H9 (cell line): ENCODE data around the gene TMEM163. TPM values are rescaled to one million over a fixed set of nuclear protein-coding genes. Genes with fewer than 3 reads are reported as not detected.
"Not testable (repeated sequence)": the region's sequence is repeated elsewhere in the genome, so short reads cannot be mapped to it uniquely, and the experiment has no call there.

ENCODE experiments used
- DNase-seq: peaks from one replicate; pipeline ENCODE4 v3.0.0-alpha.2; 2017
- H2AFZ ChIP-seq: one replicate; pipeline ENCODE4 v1.6.1; 2013; ENCODE audit warnings: mild to moderate bottlenecking, low read length, control low read depth, moderate library complexity
- H2AK5ac ChIP-seq: 2 replicates; pipeline ENCODE4 v1.6.1; 2013; ENCODE audit warnings: low read length, control low read depth, mixed read lengths; ENCODE audit not compliant: insufficient read length
- H2BK120ac ChIP-seq: one replicate; pipeline ENCODE4 v1.6.1; 2013; ENCODE audit warnings: low read depth, mild to moderate bottlenecking, low read length, control low read depth, inconsistent platforms; ENCODE audit not compliant: poor library complexity, severe bottlenecking
- H2BK12ac ChIP-seq: 2 replicates; pipeline ENCODE4 v1.6.1; 2013; ENCODE audit warnings: low read length, control low read depth, mixed read lengths, low read depth; ENCODE audit not compliant: insufficient read length
- H2BK15ac ChIP-seq: 2 replicates; pipeline ENCODE4 v1.6.1; 2013; ENCODE audit warnings: low read depth, low read length, control low read depth
- H2BK20ac ChIP-seq: one replicate; pipeline ENCODE4 v1.6.1; 2013; ENCODE audit warnings: low read depth, mild to moderate bottlenecking, low read length, control low read depth, inconsistent platforms; ENCODE audit not compliant: poor library complexity, severe bottlenecking
- H2BK5ac ChIP-seq: 2 replicates; pipeline ENCODE4 v1.6.1; 2013; ENCODE audit warnings: low read length, control low read depth, mixed read lengths; ENCODE audit not compliant: insufficient read length
- H3K14ac ChIP-seq: 2 replicates; pipeline ENCODE4 v1.6.1; 2013; ENCODE audit warnings: low read length, control low read depth; ENCODE audit not compliant: insufficient read depth
- H3K18ac ChIP-seq: 2 replicates; pipeline ENCODE4 v1.6.1; 2013; ENCODE audit warnings: low read depth, mild to moderate bottlenecking, mixed read lengths, low read length, control low read depth; ENCODE audit not compliant: insufficient read length
- H3K23ac ChIP-seq: 2 replicates; pipeline ENCODE4 v1.6.1; 2013; ENCODE audit warnings: low read length, control low read depth, mixed read lengths, low read depth; ENCODE audit not compliant: insufficient read length
- H3K23me2 ChIP-seq: 2 replicates; pipeline ENCODE4 v1.6.1; 2013; ENCODE audit warnings: low read depth, mild to moderate bottlenecking, mixed read lengths, low read length, control low read depth; ENCODE audit not compliant: insufficient read length, poor library complexity, severe bottlenecking
- H3K27ac ChIP-seq: 2 replicates; pipeline ENCODE4 v1.5.1; 2013; ENCODE audit warnings: low read length, control low read depth, mixed read lengths, low read depth; ENCODE audit not compliant: insufficient read length
- H3K27me3 ChIP-seq: 2 replicates; pipeline ENCODE4 v1.6.1; 2013; ENCODE audit warnings: low read length, control low read depth, inconsistent platforms; ENCODE audit not compliant: insufficient read depth
- H3K4ac ChIP-seq: 2 replicates; pipeline ENCODE4 v1.6.1; 2013; ENCODE audit warnings: low read depth, mild to moderate bottlenecking, control low read depth, inconsistent platforms, low read length, moderate library complexity
- H3K4me1 ChIP-seq: 2 replicates; pipeline ENCODE4 v1.6.1; 2013; ENCODE audit warnings: low read length, control low read depth, inconsistent platforms; ENCODE audit not compliant: insufficient read depth
- H3K4me2 ChIP-seq: 2 replicates; pipeline ENCODE4 v1.6.1; 2013; ENCODE audit warnings: low read length, control low read depth, mixed read lengths; ENCODE audit not compliant: insufficient read length, insufficient read depth
- H3K56ac ChIP-seq: 2 replicates; pipeline ENCODE4 v1.6.1; 2013; ENCODE audit warnings: low read depth, mild to moderate bottlenecking, mixed read lengths, low read length, control low read depth; ENCODE audit not compliant: insufficient read length
- H3K79me1 ChIP-seq: 2 replicates; pipeline ENCODE4 v1.6.1; 2013; ENCODE audit warnings: low read depth, mild to moderate bottlenecking, moderate library complexity, low read length, control low read depth, inconsistent platforms; ENCODE audit not compliant: insufficient read depth, poor library complexity, severe bottlenecking
- H3K79me2 ChIP-seq: 2 replicates; pipeline ENCODE4 v1.6.1; 2013; ENCODE audit warnings: low read length, control low read depth, inconsistent platforms; ENCODE audit not compliant: insufficient read depth
- H3K9ac ChIP-seq: 2 replicates; pipeline ENCODE4 v1.6.1; 2013; ENCODE audit warnings: low read length, control low read depth, mixed read lengths; ENCODE audit not compliant: insufficient read length; ENCODE audit errors: extremely low read depth
- H3K9me3 ChIP-seq: one replicate; pipeline ENCODE4 v1.6.1; 2013; ENCODE audit warnings: low read depth, low read length, inconsistent platforms; ENCODE audit not compliant: control insufficient read depth
- H3T11ph ChIP-seq: one replicate; pipeline ENCODE4 v1.6.1; 2013; ENCODE audit warnings: mild to moderate bottlenecking, low read length, control low read depth, inconsistent platforms
- H4K20me1 ChIP-seq: one replicate; pipeline ENCODE4 v1.6.1; 2013; ENCODE audit not compliant: control insufficient read depth, insufficient read length, insufficient read depth
- H4K5ac ChIP-seq: 2 replicates; pipeline ENCODE4 v1.6.1; 2013; ENCODE audit warnings: low read depth, mild to moderate bottlenecking, mixed read lengths, low read length, control low read depth; ENCODE audit not compliant: insufficient read length
- H4K8ac ChIP-seq: replicated peaks from 2 replicates; pipeline ENCODE4 v1.6.1; 2013; ENCODE audit warnings: low read length, control low read depth, mixed read lengths, low read depth; ENCODE audit not compliant: insufficient read length
- H4K91ac ChIP-seq: 2 replicates; pipeline ENCODE4 v1.6.1; 2013; ENCODE audit warnings: low read depth, mild to moderate bottlenecking, moderate library complexity, mixed read lengths, low read length, control low read depth; ENCODE audit not compliant: insufficient read length
- H3K27ac Mint-ChIP-seq, 3 experiments: 2 replicates in 2 of 3; 3 replicates in 1 of 3; pipeline ENCODE4 v1.8.0; 2020 to 2021; ENCODE audit warnings: mixed read lengths in 3 of 3, mild to moderate bottlenecking in 1 of 3, moderate library complexity in 1 of 3
- H3K27me3 Mint-ChIP-seq: 2 replicates; pipeline ENCODE4 v1.8.0; 2021; ENCODE audit warnings: low read depth, mild to moderate bottlenecking, moderate library complexity, mixed read lengths
- H3K36me3 Mint-ChIP-seq, 3 experiments: 2 replicates in 2 of 3; 3 replicates in 1 of 3; pipeline ENCODE4 v1.8.0; 2020 to 2021; ENCODE audit warnings: low read depth in 3 of 3, mixed read lengths in 3 of 3; ENCODE audit not compliant: insufficient read depth in 1 of 3
- H3K4me1 Mint-ChIP-seq, 2 experiments: 2 replicates each; pipeline ENCODE4 v1.8.0; 2020; ENCODE audit warnings: mixed read lengths in 2 of 2
- H3K4me3 Mint-ChIP-seq, 2 experiments: 2 replicates in 1 of 2; 3 replicates in 1 of 2; pipeline ENCODE4 v1.8.0; 2020 to 2021; ENCODE audit warnings: mild to moderate bottlenecking in 2 of 2, mixed read lengths in 2 of 2, moderate library complexity in 1 of 2
- H3K9me3 Mint-ChIP-seq, 2 experiments: 2 replicates in 1 of 2; 3 replicates in 1 of 2; pipeline ENCODE4 v1.8.0; 2020; ENCODE audit warnings: mild to moderate bottlenecking in 2 of 2, mixed read lengths in 2 of 2, moderate library complexity in 1 of 2
- WGBS: extraction: QIAGEN DNeasy Blood & Tissue Kit; methylation state at CpG from one replicate; pipeline ENCODE4 v1.1.7; 2013; ENCODE audit warnings: missing lambda C conversion rate, low lambda C conversion rate, mixed read lengths; ENCODE audit not compliant: insufficient read length; ENCODE audit errors: extremely low coverage; 5-methylcytosine and 5-hydroxymethylcytosine counted together
- total RNA-seq: library from RNA; stranded (reverse); gene quantifications from 2 replicates; pipeline ENCODE4 v1.2.1, GENCODE V29; 2021
- TF ChIP-seq, protein P1 (sequence below): fragments of 200-600 bp; sonication (generic); conservative IDR thresholded peaks from 3 replicates; pipeline ENCODE4 v1.8.0; 2021; ENCODE audit warnings: antibody characterized with exemption, mild to moderate bottlenecking

Gene TMEM163
- total RNA-seq, 1 experiment from 2014 or later: 0.39 TPM

DNA sequence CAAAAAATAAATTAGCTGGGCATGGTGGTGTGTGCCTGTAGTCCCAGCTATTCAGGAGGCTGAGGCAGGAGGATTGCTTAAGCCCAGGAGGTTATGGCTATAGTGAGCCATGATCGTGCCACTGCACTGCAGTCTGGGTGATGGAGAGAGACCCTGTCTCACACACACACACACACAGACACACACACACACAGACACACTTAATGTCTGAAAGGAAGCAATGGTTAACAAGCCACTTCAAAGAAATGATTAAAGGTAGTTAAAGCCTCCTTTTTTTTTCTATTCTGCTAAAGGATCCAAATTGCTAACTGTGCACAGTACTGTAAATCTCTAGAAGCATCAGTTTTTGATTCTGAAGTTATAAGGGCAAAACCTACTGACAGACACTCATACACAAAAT, 211.1 kb downstream of the TMEM163 start:
- Histone ChIP-seq H3T11ph (no peak overlapping the region), H3K79me2 (no peaks in the 10 kb centered on the region), H2BK20ac (no peak overlapping the region), H3K18ac (no peak overlapping the region), H3K56ac (no peak overlapping the region), H4K8ac (no peak overlapping the region), H3K79me1 (no peaks in the 10 kb centered on the region), H3K23me2 (no peaks in the 10 kb centered on the region), H3K4me2 (no peak overlapping the region), H3K4me1 (no peaks in the 10 kb centered on the region), H3K27ac (no peak overlapping the region), H2BK120ac (no peak overlapping the region), H3K23ac (no peak overlapping the region), H3K27me3 (no peaks in the 10 kb centered on the region), H2AK5ac (no peak overlapping the region), H2BK15ac (no peak overlapping the region), H2BK12ac (no peak overlapping the region), H3K14ac (no peak overlapping the region), H4K5ac (no peak overlapping the region), H2BK5ac (no peak overlapping the region), H2AFZ (no peak overlapping the region), H3K9ac (no peak overlapping the region), H4K20me1 (no peaks in the 10 kb centered on the region), H3K4ac (no peak overlapping the region), H4K91ac (no peak overlapping the region), H3K9me3 (no peaks in the 10 kb centered on the region)
- Mint-ChIP-seq H3K36me3 (no peaks in the 10 kb centered on the region), H3K4me3 (no peak overlapping the region), H3K27me3 (no peaks in the 10 kb centered on the region), H3K9me3 (no peaks in the 10 kb centered on the region), H3K27ac (no peak overlapping the region), H3K4me1 (no peaks in the 10 kb centered on the region)
- WGBS: no CpG with 5 or more reads among the region's 1 CpG
- TF ChIP-seq, protein P1, sequence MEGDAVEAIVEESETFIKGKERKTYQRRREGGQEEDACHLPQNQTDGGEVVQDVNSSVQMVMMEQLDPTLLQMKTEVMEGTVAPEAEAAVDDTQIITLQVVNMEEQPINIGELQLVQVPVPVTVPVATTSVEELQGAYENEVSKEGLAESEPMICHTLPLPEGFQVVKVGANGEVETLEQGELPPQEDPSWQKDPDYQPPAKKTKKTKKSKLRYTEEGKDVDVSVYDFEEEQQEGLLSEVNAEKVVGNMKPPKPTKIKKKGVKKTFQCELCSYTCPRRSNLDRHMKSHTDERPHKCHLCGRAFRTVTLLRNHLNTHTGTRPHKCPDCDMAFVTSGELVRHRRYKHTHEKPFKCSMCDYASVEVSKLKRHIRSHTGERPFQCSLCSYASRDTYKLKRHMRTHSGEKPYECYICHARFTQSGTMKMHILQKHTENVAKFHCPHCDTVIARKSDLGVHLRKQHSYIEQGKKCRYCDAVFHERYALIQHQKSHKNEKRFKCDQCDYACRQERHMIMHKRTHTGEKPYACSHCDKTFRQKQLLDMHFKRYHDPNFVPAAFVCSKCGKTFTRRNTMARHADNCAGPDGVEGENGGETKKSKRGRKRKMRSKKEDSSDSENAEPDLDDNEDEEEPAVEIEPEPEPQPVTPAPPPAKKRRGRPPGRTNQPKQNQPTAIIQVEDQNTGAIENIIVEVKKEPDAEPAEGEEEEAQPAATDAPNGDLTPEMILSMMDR: no peak
- no peak for DNase-seq

DNA sequence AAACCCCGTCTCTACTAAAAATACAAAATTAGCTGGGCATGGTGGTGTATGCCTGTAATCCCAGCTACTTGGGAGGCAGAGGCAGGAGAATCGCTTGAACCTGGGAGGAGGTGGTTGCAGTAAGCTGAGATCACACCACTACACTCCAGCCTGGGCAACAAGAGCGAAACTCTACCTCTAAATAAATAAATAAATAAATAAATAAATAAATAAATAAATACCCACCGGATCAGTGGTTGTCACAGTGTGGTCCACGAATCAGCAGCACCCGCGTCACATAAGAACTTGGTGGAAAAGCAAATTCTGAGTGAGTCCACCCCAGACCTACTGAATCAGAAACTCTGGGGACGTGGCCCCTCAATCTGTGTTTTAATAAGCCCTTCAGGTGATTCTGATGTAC, 211.6 kb downstream of the TMEM163 start:
- H3K9me3 ChIP-seq, H3K4me2 ChIP-seq, H3T11ph ChIP-seq, H4K20me1 ChIP-seq, H4K5ac ChIP-seq, H3K9me3 Mint-ChIP-seq, H2BK12ac ChIP-seq, H3K27me3 ChIP-seq, DNase-seq, H3K4me3 Mint-ChIP-seq, H3K79me2 ChIP-seq, H3K23ac ChIP-seq, H3K27me3 Mint-ChIP-seq, H3K56ac ChIP-seq, H3K23me2 ChIP-seq, H2BK5ac ChIP-seq, H3K18ac ChIP-seq, H3K9ac ChIP-seq, H4K8ac ChIP-seq, H3K4me1 ChIP-seq, H2AK5ac ChIP-seq, H3K4ac ChIP-seq, H2BK120ac ChIP-seq, H3K4me1 Mint-ChIP-seq, H2BK20ac ChIP-seq, H2BK15ac ChIP-seq, H3K79me1 ChIP-seq, H3K27ac ChIP-seq, H3K14ac ChIP-seq, H4K91ac ChIP-seq, H3K36me3 Mint-ChIP-seq, H2AFZ ChIP-seq, H3K27ac Mint-ChIP-seq: not testable (repeated sequence)
- WGBS: no CpG with 5 or more reads among the region's 8 CpGs
